HG02884 (cell line): Measurements from ENCODE around the gene PHLDA2.

Experiments used
- ATAC-seq: cut with Tn5 transposase; IDR thresholded peaks from one replicate; pipeline ENCODE4 v1.9.1; 2021; ENCODE audit warnings: mild to moderate bottlenecking, moderate library complexity; ENCODE audit not compliant: unreplicated experiment

PHLDA2 gene

GRCh38 chr11:2883979-2884815, 45.0 kb downstream of the PHLDA2 start:
- ATAC-seq = no peak

- no peak for ATAC-seq
Measured at GRCh38 chr11:2883640-2883978, 45.6 kb downstream of the PHLDA2 start.

- ATAC-seq = no peak
Measured at GRCh38 chr11:2882396-2883110, 46.7 kb downstream of the PHLDA2 start.

- no peak for ATAC-seq
Measured at GRCh38 chr11:2881981-2882375, 47.2 kb downstream of the PHLDA2 start.

- ATAC-seq = no peak
Measured at GRCh38 chr11:2881076-2881980, 47.9 kb downstream of the PHLDA2 start.

GRCh38 chr11:2880646-2881045, 48.6 kb downstream of the PHLDA2 start:
- ATAC-seq = no peak

GRCh38 chr11:2878782-2879181, 50.4 kb downstream of the PHLDA2 start:
- no peak for ATAC-seq
